GM20000 (cell line): ENCODE data around the gene FBXW7.
A peak's percentile ranks its signal among the peaks of the same experiment; 100 is the strongest.

Experiments used
- DNase-seq: peaks from one replicate; pipeline ENCODE4 v3.0.0; 2012; ENCODE audit warnings: low spot score
- TF ChIP-seq, protein P1 (sequence below): IDR thresholded peaks from 2 replicates; pipeline ENCODE4 v1.5.1; 2012; ENCODE audit warnings: mild to moderate bottlenecking, control low read depth; ENCODE audit errors: extremely low read depth, missing control alignments

The FBXW7 gene

DNA sequence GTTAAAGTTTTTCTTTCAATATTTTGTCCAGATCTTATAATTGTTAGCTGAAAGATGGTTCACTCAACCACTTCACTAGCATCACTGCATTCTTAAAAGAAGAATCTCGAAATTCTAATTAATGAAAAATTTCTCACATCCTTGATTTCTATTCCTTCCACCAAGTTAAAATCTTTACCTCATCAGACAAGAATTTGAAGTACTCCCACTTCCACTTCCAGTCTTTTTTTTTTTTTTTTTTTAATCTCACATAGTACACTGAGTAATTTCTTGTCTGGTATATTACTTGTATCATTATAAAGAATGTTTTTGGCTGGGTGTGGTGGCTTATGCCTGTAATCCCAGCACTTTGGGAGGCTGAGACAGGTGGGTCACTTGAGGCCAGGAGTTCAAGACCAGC, 73.2 kb downstream of the FBXW7 start:
- TF ChIP-seq, protein P1, sequence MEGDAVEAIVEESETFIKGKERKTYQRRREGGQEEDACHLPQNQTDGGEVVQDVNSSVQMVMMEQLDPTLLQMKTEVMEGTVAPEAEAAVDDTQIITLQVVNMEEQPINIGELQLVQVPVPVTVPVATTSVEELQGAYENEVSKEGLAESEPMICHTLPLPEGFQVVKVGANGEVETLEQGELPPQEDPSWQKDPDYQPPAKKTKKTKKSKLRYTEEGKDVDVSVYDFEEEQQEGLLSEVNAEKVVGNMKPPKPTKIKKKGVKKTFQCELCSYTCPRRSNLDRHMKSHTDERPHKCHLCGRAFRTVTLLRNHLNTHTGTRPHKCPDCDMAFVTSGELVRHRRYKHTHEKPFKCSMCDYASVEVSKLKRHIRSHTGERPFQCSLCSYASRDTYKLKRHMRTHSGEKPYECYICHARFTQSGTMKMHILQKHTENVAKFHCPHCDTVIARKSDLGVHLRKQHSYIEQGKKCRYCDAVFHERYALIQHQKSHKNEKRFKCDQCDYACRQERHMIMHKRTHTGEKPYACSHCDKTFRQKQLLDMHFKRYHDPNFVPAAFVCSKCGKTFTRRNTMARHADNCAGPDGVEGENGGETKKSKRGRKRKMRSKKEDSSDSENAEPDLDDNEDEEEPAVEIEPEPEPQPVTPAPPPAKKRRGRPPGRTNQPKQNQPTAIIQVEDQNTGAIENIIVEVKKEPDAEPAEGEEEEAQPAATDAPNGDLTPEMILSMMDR, result no peak
- no peak for DNase-seq

DNA sequence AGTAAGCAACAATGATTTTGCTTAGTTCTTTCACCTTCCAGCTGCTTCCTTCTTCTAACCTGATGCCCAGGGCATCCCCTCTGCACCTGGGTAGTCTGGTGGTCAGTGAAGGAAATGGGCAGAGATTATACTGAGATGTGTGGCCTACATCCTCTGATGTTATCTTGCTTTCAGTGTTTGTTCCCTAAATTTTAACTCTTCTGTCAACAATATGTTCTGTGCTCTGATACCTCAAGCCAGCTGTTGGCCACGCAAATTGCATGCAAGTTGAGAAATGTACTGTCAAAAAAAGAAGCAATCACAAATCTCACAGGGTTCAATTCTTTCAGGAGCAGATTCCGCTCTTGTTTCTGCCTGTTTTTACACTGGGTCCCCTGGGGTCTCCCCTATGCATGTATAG, 73.8 kb downstream of the FBXW7 start:
- TF ChIP-seq, protein P1, result no peak
- peak; percentile 18 for DNase-seq

DNA sequence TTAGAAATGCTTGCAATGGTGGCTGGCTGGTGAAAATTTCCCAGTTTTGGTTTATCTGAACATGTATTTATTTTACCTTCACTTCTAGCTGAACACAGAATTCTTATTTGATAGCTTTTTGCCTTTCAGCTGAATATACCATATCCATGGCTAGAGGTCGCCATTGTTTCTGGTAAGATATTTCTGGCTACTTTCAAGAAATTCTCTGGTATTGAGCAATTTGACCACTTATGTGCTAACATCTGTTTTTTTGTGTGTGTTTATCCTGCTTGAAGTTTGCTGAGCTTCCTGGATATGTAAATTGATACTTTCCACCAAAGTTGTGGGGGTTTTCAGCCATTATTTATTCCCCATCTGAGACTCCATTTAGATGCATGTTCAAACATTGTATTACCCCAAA, 75.4 kb downstream of the FBXW7 start:
- TF ChIP-seq, protein P1, result no peak
- DNase-seq, result peak; percentile 16

DNA sequence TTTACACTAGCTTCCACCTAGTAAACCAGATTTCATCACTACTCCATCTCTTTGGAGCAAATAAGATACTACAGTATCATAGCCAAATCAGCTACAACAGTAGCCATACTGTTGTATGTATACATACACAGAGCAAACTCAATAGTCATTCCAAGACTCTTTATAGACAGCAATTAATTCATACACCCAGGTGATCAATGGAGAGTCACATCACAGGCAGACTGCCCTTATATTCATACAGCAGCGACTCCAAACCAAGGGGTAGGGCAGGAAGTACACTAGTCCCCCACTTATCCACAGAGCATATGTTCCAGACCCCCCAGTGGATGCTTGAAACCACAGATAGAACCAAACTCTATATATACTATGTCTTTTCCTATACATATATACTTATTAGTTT, 76.6 kb downstream of the FBXW7 start:
- DNase-seq, result no peak
- TF ChIP-seq, protein P1, result no peak

DNA sequence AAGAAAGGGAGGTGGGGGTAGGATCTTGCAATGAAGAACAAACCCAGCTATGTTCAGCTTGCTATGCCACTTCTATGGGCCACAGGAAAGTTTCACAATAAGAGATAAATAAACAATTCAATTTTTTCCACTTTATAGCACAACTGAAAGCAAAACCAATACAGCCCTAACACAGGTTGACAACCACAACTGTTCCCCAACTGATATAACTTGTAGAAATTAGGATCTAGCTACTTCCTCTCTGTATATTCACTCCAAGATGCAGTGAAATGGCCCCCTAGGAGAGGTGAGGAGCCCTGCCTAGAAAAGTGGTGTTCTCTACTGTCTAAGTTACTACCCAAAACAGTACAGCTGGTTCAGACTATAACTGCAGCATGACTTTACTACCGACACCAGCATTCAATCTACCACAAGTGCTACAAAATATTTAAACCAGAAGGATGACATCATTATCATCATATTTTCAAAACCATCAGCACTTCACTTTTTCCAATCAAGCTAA, 77.0 kb downstream of the FBXW7 start:
- TF ChIP-seq, protein P1, result no peak
- no peak for DNase-seq

DNA sequence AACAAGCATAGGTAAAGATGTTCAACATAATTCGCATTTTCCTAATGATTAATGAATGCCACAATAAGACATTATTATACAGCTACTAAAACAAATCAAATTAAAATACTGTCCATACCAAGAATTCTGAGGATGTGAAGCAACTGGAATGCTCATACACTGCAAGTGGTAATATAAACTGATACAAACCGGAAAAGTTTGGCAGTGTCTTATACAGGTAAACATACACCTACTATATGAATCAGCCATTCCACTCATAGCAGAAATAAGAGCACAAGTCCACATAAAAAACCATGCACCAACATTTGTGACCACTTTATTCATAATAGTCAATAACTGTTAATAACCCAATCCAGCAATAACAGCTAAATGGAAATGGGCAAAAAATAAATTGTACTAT, 79.3 kb downstream of the FBXW7 start:
- TF ChIP-seq, protein P1, result no peak
- no peak for DNase-seq

DNA sequence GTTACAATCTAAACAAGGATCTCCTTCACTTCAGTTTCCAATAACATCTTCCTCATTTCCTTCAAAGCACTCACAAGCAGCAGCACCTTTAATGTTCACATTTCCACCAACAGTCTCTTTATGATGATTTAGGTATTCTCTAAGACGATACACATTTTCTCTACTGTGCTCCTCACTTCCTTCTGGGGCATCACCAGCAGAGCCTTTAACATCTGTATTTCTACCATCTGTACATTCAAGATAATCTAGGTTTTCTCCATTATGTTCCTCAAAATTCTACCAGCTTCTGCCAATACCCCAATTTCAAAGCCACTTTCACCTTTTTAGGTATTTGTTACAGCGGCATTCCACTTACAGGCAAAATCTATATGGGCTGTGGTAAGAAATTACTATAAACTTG, 80.6 kb downstream of the FBXW7 start:
- TF ChIP-seq, protein P1, result no peak
- no peak for DNase-seq
